IPS-18a (cell line): Measurements from ENCODE around the gene SDCCAG8.

Experiments
- H3K27ac ChIP-seq: one replicate; pipeline ENCODE4 v1.5.1; 2013; ENCODE audit warnings: low read length
- H3K27me3 ChIP-seq: one replicate; pipeline ENCODE4 v1.6.1; 2013; ENCODE audit warnings: mild to moderate bottlenecking, low read length; ENCODE audit not compliant: control insufficient read depth, insufficient read depth
- H3K36me3 ChIP-seq: one replicate; pipeline ENCODE4 v1.6.1; 2013; ENCODE audit warnings: low read depth, low read length; ENCODE audit not compliant: control insufficient read depth
- H3K4me1 ChIP-seq: one replicate; pipeline ENCODE4 v1.6.1; 2013; ENCODE audit warnings: low read depth, low read length; ENCODE audit not compliant: control insufficient read depth
- H3K4me3 ChIP-seq: one replicate; pipeline ENCODE4 v1.5.1; 2013; ENCODE audit warnings: low read length
- H3K9ac ChIP-seq: one replicate; pipeline ENCODE4 v1.6.1; 2013; ENCODE audit warnings: mild to moderate bottlenecking, low read length, moderate library complexity
- H3K9me3 ChIP-seq: one replicate; pipeline ENCODE4 v1.6.1; 2013; ENCODE audit warnings: low read depth, low read length; ENCODE audit not compliant: control insufficient read depth

The SDCCAG8 gene

DNA sequence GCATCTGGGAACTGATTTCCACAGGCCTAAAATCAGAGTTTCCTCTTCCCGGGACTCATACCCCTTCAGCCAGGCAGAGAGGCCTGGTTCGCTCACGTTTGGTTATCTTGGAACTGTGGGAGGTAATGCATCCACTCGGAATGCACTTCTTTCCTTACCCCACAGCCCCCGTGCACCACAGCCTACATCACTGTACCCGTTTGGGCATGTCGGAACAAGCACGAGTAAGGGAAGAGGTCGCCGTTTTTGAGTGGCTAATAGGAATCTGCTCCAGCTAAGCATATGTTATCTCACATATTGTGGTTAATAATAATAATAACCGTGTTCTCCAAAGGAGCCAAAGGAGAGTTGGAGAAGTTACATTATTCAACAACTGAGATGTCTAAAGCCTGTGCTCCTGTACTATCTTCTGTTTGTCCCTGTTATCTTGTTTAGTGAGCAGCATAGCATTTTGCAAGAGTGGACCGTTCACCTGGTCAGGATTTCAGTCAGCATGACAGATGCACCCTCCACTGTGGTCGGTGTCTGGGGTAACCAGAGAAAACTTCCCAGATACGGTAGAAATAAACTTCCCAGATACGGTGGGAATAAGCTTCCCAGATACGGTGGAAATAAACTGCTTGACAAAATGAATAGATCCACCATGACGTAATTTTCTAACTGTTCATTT is 198.6 kb downstream of the SDCCAG8 start:
- H3K4me1 ChIP-seq: no peaks in the 10 kb centered on the region
- H3K36me3 ChIP-seq: no peaks in the 10 kb centered on the region
- no peak overlapping the region for H3K27ac ChIP-seq
- H3K4me3 ChIP-seq: no peak overlapping the region
- H3K27me3 ChIP-seq: no peaks in the 10 kb centered on the region
- H3K9me3 ChIP-seq: no peaks in the 10 kb centered on the region
- H3K9ac ChIP-seq: no peak overlapping the region

DNA sequence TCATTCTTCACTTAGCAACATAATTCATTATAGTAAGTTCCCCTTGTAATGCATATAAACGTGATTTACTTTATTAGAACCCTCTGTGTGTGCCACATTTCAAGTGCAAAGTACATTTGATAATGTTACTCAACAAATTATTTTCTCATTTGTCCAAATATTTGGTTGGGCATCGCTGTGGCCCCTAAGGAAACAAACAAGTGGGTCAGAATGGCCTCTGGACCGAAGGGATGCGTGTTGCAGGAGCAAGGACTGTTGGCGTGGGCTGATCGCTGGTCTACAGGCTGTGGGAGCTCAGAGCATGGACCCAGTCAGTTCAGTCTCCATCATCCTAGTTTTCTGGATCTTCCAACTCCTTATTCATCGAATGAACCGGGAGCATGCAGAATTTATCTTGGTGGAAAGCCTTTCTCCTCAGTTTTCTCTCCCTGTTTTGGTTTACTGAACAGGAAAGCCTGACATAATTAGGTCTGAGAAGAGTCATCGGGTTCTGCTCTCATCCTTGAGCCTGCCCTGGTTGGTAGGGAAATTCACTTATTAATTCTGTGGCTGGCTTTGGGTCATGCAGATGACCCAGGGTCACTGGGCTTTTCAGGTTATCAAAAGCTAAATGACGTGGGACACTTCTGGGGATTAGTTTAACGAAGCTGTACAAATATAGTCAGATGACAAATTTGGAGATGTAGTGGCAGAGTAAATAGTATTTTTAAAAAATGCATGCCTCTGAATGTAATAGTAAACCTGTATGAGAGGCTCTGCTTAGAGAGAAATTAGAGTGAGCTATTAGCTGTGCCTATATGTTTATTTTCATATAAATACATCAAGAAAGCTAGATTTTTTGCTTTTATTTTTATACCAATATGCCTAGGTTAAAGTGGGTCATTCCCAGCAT is 200.2 kb downstream of the SDCCAG8 start:
- no peaks in the 10 kb centered on the region for H3K9me3 ChIP-seq
- no peak overlapping the region for H3K9ac ChIP-seq
- H3K27ac ChIP-seq: no peak overlapping the region
- H3K36me3 ChIP-seq: no peaks in the 10 kb centered on the region
- H3K4me3 ChIP-seq: no peak overlapping the region
- H3K27me3 ChIP-seq: no peaks in the 10 kb centered on the region
- no peaks in the 10 kb centered on the region for H3K4me1 ChIP-seq

DNA sequence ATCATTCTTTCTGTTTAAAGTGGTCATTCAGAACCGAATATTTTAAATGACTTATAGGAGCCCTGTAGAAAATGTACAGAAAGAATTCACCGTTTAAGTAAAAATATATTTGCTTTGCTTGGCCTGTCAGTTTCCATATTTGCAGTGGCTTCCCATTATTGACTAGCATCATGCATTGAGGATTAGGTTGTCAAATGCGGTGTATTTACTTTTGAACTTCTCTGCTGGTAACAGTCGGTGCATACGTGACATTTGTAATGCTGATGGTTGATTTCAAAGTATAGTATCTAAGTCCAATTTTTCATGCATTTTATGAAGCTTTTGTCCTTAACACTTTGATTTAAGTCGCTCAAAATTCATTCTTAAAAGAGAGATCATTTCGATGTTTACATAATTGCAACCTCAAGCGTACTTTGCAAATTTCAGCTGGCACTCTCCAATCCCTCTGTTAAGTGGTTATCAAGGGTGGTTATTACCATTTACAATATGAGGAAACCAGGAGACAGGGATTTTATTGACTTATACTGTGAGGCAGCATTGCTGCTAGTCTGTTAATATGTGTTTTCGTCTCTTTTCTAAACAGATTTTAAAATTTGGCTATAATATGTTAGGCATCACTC is 201.6 kb downstream of the SDCCAG8 start:
- Histone ChIP-seq H3K27me3 (no peaks in the 10 kb centered on the region), H3K9ac (no peak overlapping the region), H3K4me3 (no peak overlapping the region), H3K9me3 (no peaks in the 10 kb centered on the region), H3K4me1 (no peaks in the 10 kb centered on the region), H3K36me3 (no peaks in the 10 kb centered on the region), H3K27ac (no peak overlapping the region)

DNA sequence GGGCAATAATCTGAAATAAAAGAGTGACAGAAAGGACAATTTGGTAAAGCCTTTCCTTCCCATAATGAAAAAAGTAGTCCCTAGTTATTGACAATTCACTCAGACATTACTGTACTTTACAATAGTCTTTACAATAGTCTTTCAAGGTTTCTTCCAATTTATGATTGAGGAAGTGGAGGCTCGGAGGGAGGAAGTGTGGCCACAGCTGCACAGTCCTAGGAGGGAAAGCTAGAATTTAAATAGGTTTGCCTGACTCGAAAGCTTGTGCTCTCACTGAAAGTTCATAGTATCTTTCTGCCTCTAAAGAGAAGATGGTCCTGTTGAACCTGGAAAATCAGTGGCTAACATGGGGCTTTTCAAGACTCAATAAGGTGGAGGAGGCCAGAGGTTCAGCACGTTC is 203.2 kb downstream of the SDCCAG8 start:
- H3K27ac ChIP-seq: no peak overlapping the region
- no peak overlapping the region for H3K4me3 ChIP-seq
- H3K27me3 ChIP-seq: no peaks in the 10 kb centered on the region
- H3K4me1 ChIP-seq: no peaks in the 10 kb centered on the region
- H3K9ac ChIP-seq: no peak overlapping the region
- H3K36me3 ChIP-seq: no peaks in the 10 kb centered on the region
- no peaks in the 10 kb centered on the region for H3K9me3 ChIP-seq

- Histone ChIP-seq H3K4me3 (no peak overlapping the region), H3K9me3 (no peaks in the 10 kb centered on the region), H3K36me3 (no peaks in the 10 kb centered on the region), H3K4me1 (no peaks in the 10 kb centered on the region), H3K9ac (no peak overlapping the region), H3K27ac (no peak overlapping the region), H3K27me3 (no peaks in the 10 kb centered on the region)
Measured at GRCh38 chr1:243461700-243462099, 205.9 kb downstream of the SDCCAG8 start.

GRCh38 chr1:243462929-243463697 is 207.3 kb downstream of the SDCCAG8 start:
- H3K27me3 ChIP-seq: no peaks in the 10 kb centered on the region
- no peaks in the 10 kb centered on the region for H3K9me3 ChIP-seq
- H3K36me3 ChIP-seq: no peaks in the 10 kb centered on the region
- H3K4me1 ChIP-seq: no peaks in the 10 kb centered on the region
- no peak overlapping the region for H3K9ac ChIP-seq
- no peak overlapping the region for H3K4me3 ChIP-seq
- H3K27ac ChIP-seq: no peak overlapping the region

DNA sequence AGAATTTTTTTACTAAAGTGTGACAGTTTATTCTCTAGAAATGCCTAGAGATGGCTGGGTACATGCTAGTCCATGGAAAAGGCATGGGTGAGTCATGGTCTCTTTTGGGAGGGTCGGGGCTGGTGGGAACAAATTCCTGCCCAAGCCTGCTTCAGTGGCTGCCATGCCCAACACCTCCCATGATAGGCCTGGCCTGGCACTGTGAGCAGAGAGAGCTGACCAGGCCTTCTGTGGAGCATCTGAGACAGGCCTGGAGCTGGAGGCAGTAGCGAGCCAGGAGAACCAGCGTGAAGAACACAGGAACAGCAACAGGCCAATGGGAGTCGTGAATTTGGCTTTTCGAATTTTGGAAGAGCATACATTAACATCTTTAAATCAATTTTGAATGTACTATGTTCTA is 209.2 kb downstream of the SDCCAG8 start:
- Histone ChIP-seq H3K27me3 (no peaks in the 10 kb centered on the region), H3K36me3 (no peaks in the 10 kb centered on the region), H3K4me1 (peaks cover 3% of the 10 kb centered on the region), H3K9me3 (no peaks in the 10 kb centered on the region), H3K9ac (no peak overlapping the region), H3K27ac (no peak overlapping the region), H3K4me3 (no peak overlapping the region)

DNA sequence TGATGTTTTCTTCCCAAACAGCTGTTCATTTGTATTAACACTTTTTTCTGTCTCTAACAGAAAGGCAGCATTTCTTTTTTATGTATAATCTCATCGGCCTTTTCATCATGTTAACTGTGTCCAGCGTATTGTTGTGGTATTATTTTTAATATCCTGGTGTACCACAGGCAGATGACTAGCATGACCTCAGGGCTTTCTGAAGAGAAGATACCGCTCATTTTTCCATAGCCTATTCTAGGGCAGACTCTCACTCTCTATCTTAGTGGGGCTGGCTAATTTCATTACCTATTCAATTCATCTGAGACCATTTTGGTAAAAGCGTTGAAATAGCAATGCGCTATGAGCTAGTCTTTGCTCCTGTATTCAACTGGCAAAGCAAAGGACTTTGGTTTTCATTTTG is 209.9 kb downstream of the SDCCAG8 start:
- Histone ChIP-seq H3K36me3 (no peaks in the 10 kb centered on the region), H3K9me3 (no peaks in the 10 kb centered on the region), H3K9ac (no peak overlapping the region), H3K27me3 (no peaks in the 10 kb centered on the region), H3K4me3 (no peak overlapping the region), H3K27ac (no peak overlapping the region), H3K4me1 (peaks cover 9% of the 10 kb centered on the region)

DNA sequence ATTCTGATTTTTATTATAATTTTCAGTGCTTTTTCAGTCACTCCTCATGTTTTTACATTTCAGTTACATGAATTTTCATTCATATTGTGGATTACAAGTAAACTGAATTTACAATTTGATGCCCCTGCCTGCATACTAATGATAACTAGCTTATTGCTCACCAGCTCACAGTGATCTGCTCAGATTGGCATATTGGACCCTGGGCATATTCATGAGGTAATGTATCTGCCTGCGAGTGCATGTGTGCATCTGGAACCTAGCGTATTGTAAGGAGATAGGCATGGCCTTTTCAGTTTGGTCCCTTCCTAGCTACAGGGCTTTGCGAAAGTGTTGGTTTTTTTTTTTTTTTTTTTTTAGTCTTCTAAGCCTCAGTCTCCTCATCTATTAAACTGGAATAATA is 213.7 kb downstream of the SDCCAG8 start:
- no peak overlapping the region for H3K27ac ChIP-seq
- H3K4me1 ChIP-seq: peaks cover 42% of the 10 kb centered on the region
- H3K4me3 ChIP-seq: no peak overlapping the region
- no peak overlapping the region for H3K9ac ChIP-seq
- no peaks in the 10 kb centered on the region for H3K9me3 ChIP-seq
- peaks cover 6% of the 10 kb centered on the region for H3K27me3 ChIP-seq
- no peaks in the 10 kb centered on the region for H3K36me3 ChIP-seq

- no peak overlapping the region for H3K27ac ChIP-seq
- no peaks in the 10 kb centered on the region for H3K36me3 ChIP-seq
- no peak overlapping the region for H3K9ac ChIP-seq
- no peak overlapping the region for H3K4me3 ChIP-seq
- peaks cover 12% of the 10 kb centered on the region for H3K27me3 ChIP-seq
- H3K4me1 ChIP-seq: peaks cover 51% of the 10 kb centered on the region
- H3K9me3 ChIP-seq: no peaks in the 10 kb centered on the region
Measured at GRCh38 chr1:243470502-243470901, 214.7 kb downstream of the SDCCAG8 start.

- Histone ChIP-seq H3K9ac (no peak overlapping the region), H3K9me3 (no peaks in the 10 kb centered on the region), H3K36me3 (no peaks in the 10 kb centered on the region), H3K27me3 (peaks cover 12% of the 10 kb centered on the region), H3K4me3 (no peak overlapping the region), H3K4me1 (peaks cover 57% of the 10 kb centered on the region), H3K27ac (no peak overlapping the region)
Measured at GRCh38 chr1:243471026-243471685, 215.3 kb downstream of the SDCCAG8 start.
